GM18870 (cell line): ENCODE results near the gene ANTXR1.

Source experiments
- ATAC-seq: cut with Tn5 transposase; IDR thresholded peaks from one replicate; pipeline ENCODE4 v1.9.1; 2021; ENCODE audit warnings: moderate library complexity; ENCODE audit not compliant: unreplicated experiment

ANTXR1 gene

DNA sequence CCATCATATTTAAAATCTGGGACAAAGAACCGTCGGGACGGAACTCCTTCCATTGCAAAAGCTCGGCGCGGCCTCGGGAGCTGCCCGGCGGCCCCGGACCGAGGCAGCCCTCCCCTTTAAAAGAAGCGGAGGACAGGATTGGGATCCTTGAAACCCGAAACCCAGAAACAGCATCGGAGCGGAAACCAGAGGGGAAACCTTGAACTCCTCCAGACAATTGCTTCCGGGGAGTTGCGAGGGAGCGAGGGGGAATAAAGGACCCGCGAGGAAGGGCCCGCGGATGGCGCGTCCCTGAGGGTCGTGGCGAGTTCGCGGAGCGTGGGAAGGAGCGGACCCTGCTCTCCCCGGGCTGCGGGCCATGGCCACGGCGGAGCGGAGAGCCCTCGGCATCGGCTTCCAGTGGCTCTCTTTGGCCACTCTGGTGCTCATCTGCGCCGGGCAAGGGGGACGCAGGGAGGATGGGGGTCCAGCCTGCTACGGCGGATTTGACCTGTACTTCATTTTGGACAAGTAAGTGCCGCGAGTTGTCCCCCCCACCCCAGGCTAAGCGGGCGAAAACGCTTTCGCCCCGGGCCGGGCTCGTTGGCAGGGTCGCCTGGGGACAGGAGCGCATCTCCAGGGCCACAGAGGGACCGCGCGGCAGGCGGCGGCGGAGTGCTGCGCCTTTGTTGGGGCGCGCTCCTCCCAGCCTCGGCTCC lies at the start of gene ANTXR1:
ANTXR1 (plus strand) TSS at position 38 of the 698 bp plus-strand sequence; CDS start at position 359, 321 bp downstream.
- ATAC-seq = no peak

DNA sequence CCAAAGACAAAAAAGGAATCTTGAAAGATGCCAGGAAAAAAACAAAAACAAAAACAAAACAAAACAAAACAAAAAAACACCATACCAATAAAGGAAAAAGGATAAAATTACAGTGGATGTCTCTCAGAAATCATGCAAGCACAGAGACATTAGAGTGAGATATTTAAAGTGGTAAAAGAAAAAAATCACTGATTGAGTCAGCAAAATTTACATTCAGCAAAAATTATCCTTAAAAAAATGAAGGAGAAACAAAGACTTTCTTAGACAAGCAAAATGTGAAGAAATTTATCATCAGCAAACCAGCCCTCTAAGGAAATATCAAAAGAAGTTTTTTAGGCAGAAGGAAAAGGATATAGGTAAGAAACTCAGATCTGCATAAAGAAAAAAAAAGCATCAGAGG lies 48.7 kb upstream of the ANTXR1 start:
- no peak for ATAC-seq

- ATAC-seq = no peak
Observed at GRCh38 chr2:68968221-68968620, 44.8 kb upstream of the ANTXR1 start.

DNA sequence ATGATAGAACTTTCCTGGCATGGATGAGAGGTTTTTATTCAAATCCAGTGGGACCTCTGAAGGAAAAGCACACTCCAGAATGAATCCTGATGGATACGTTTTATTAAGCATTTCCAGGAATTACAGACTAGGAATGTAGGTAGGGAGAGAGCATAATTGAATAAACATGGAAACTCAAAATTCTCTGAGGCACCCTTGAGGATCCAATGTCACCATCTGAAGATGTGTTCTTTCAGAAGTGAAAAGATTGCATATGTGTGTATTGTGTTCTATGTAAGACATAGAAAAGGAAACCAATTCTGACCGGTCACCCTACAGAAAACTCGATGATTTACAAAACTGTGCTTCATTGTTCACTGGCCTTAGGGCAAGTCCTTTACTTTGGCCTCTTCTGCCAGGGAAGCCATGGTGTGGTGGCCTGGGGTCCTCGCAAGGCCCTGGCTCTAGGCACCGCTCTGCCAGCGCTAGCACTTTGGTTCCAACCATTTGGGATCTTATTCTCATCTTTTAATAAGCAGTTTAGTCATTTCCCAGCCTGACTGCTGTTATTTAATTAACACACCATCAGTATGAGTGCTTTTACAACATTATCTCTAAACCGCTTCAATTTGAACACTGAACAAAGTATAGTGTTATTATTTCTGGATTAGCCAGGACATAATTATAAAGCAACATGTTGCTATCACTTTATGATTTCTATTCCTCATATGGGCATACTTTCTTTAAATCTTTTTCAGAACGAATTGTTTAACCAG lies 43.1 kb upstream of the ANTXR1 start:
- no peak for ATAC-seq

DNA sequence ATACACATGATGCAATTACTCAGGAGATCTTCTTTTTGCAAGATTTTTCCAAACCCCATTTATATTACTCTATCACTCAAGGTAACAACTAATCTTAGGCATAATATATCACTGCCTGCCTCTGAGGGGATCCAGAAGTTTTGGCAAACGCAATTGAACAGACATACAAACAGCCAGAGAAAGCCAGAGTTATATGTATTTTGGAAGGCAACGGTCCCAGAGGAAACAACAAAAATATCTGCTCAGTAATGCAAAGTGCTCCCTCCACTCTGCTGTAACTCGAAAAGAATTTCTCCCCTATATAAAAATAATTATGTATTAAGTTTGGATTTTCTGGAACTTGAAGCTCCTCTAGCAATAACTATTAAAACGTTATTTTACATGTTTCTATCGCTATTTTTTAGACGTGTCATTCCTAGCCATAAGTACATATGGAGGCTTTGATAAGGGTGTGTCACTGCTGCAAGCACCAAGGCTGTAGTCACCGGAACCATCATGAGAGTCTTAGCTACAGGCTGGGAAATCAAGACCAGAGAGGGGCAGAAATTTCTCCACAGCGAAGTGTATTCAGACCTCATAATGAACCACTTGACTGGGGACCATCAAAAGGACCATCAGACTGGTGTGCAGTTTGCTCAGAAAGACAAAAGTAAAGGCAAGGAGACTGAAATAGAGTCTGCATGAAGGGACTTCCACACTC lies 42.3 kb upstream of the ANTXR1 start:
- no peak for ATAC-seq

- no peak for ATAC-seq
Observed at GRCh38 chr2:68971591-68972231, 41.3 kb upstream of the ANTXR1 start.

DNA sequence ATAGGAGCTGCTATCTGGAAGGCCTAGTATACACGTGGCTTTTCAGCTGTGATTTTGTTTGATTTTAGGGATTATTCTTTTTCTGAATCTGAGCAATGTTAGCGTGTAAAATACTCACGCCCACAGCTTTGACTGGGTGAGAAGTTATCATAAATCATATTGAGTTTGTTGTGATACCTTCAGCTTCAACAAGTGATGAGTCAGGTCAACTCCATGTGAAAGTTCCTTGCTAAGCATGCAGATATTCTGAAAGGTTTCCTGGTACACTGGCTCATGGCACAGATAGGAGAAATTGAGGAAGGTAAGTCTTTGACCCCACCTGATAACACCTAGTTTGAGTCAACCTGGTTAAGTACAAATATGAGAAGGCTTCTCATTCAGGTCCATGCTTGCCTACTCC lies 38.7 kb upstream of the ANTXR1 start, which contains the start of gene GKN1:
GKN1 (plus strand) TSS at position 386 of the 400 bp plus-strand sequence. CDS start 42 bp downstream, outside the sequence.
- no peak for ATAC-seq

DNA sequence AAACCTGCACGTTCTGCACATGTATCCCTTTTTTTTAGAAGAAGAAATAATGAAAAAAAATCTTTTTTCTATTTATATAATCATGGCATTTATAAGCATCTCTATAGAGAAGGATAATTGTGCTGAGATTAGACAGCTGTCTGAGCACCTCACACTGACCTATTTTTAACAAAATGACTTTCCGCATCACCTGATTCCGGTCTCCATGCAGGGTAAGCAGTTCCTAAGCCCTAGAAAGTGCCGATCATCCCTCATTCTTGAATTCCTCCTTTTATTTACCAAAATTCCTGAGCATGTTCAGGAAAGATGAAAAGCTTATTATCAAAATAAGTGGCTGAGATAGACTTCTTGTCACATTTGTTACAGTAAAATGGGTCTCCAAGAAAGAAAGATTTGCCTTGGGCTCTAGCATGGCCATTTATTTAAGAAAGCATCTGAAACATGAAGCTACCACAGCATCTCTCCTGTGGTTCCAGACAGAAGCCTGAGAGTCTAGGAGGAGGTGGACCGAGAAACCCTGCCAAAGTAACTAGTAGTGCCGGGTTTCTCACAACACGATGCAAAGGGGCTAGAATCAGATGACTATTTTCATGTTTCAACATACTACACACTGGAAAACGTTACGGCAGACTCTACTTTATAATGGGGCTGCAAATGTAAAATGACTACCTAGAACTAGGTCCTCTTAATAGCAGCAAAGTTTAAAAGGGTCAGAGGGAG lies 37.9 kb upstream of the ANTXR1 start:
- no peak for ATAC-seq

DNA sequence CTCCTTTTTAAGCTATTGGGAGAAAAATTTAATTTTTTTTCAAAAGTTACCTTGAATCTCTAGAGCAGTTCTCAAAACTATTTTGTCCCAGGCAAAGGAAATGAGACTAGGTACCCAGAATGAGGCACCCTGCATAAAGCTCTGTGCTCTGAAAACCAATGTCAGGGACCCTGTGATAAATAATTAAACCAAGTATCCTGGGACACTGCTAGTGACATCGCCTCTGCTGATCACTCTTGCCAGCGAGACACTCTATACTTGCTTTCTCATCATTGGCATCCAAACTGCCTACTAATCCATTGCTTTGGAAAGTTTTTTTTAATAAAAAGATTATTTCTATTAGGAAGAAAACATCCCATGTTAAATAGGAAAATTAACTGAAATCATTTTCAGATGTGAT lies 37.1 kb upstream of the ANTXR1 start:
- no peak for ATAC-seq

- no peak for ATAC-seq
Observed at GRCh38 chr2:68977453-68977852, 35.5 kb upstream of the ANTXR1 start.

DNA sequence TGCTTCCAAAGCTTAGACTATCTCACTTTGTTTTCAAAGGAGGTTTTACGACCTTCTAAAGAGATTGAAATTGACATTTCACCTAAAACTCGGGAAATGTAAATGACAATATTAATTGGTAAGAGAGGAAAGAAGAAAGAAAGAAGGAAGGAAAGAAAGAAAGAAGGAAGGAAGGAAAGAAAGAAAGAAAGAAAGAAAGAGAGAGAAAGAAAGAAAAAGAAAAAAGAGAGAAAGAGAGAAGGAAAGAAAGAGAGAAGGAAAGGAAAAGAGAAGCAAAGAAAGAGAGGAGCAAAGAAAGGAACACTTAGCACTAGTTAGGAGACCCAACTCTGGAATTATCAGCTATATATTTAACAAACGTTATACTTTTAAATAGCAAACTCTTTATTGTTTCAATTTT lies 34.9 kb upstream of the ANTXR1 start:
- no peak for ATAC-seq

DNA sequence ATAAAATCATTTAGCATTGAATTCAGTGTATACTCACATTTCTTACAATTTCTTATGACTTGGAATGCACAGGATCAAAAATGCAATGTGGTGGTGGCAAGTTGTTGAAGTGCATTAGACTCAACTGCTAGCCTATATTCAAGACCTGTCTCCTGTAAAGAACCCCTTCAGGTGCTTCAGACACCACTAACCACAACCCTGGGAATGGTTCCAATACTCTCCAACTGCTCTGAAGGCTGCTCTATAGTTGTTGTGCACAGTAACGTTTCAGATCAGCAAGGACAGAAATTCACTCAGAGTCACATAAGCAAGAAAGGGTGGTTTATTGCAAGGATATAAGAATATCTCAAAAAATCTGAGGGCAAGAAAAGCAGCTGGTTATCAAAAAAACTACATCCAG lies 32.0 kb upstream of the ANTXR1 start:
- ATAC-seq = no peak

DNA sequence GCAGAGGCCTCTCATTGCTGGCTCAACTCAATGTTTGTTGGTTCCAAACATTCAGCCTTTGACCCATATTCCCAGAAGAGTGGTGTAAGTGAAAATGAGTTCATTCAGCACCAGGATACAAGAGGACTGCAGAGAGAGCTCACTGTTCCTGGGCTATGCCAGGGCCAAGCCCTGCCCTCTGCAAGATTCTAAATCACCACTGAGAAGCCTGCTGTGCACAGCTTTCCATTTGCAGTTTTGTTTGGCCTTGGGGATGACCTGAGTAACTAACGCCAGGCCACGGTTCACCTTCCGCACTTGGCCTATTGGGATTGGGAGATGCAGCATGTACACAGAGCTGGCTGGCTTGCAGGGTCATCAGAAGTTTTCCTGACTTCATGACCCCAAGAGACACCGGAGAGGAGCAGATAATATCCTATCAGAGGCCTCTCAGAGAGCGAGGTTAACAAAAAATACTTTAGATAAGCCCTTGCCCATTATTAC lies 25.9 kb upstream of the ANTXR1 start:
- no peak for ATAC-seq

- no peak for ATAC-seq
Observed at GRCh38 chr2:68989035-68989434, 23.9 kb upstream of the ANTXR1 start.

DNA sequence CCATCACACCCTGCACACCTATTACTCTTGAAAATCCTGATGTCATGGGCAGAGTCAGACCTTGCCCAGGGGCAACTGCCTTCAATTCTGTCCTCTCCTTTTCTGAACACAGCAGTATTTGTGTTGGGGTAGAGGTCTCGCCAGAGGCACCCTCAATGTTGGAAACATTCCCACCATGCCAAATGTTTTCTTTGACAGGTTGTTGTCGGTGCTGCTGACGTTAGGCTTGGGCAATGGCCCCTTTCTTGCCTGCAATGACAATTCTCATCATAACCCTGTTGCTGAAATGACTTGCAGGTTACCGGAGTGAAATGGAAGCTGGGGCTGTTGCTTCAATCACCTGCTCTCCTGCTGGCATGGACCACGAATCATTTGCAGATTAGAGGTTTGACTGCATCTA lies 20.6 kb upstream of the ANTXR1 start:
- no peak for ATAC-seq

GRCh38 chr2:68992933-68993332 lies 20.0 kb upstream of the ANTXR1 start:
- ATAC-seq = no peak

GRCh38 chr2:68993660-68994059 lies 19.3 kb upstream of the ANTXR1 start:
- ATAC-seq = no peak

GRCh38 chr2:68994864-68995263 lies 18.1 kb upstream of the ANTXR1 start:
- no peak for ATAC-seq

DNA sequence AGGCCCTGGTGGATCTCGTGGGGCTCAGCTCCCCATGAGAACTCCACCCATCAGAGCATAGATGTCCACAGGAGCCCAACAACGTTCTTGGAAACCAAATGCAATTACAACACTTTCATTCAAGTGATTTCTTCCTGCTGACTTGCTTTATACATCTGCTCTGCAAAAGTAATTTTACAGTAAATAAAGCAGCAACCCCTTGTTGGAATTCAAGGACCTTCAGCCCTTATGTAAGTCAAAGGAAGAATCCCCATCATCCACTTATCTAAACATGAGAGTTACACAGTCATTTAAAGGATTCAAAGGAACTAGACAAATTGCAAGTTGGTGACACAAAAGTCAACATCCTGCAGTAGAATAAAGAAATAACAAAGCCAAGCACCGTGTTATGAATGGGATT lies 17.1 kb upstream of the ANTXR1 start:
- ATAC-seq = no peak

DNA sequence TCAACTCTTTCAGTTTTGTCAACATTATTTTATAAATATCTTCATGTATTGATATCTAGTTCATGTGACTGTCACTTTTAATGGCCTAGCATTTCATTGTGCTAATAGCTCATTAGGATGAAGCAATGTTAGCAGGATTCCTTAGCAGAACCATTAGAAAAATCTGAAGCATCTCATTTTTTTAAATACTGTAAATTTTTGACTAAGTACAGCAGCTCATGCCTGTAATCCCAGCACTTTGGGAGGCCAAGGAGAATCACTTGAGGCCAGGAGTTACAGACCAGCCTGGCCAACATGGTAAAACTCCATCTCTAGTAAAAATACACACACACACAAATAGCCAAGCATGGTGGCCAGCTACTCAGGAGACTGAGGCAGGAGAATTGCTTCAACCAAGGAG lies 15.6 kb upstream of the ANTXR1 start:
- no peak for ATAC-seq

GRCh38 chr2:69001879-69002278 lies 11.1 kb upstream of the ANTXR1 start:
- no peak for ATAC-seq
